Embryonic facial prominence (tissue), 1 donor: ENCODE results near the gene OR6T1.

Experiments
- DNase-seq: peaks from one replicate; pipeline ENCODE4 v3.0.0-alpha.2; 2016; ENCODE audit errors: extremely low spot score

The OR6T1 gene

GRCh38 chr11:123943738-123944137 lies at the start of gene OR6T1:
Gene OR6T1 (minus strand): TSS chr11:123943838. CDS start chr11:123943838, 0 bp downstream.
- no peak for DNase-seq

GRCh38 chr11:123979311-123979710 lies 35.7 kb upstream of the OR6T1 start:
- no peak for DNase-seq

GRCh38 chr11:123977731-123978347 lies 34.2 kb upstream of the OR6T1 start, which contains the start of gene OR10S1:
Gene OR10S1 (minus strand): TSS chr11:123977781. CDS start chr11:123977664, 117 bp downstream.
- DNase-seq = no peak

- DNase-seq = no peak
Measured at GRCh38 chr11:123976770-123977560, 33.3 kb upstream of the OR6T1 start.

- no peak for DNase-seq
Measured at GRCh38 chr11:123973816-123974215, 30.2 kb upstream of the OR6T1 start.

- DNase-seq = no peak
Measured at GRCh38 chr11:123956752-123957151, 13.1 kb upstream of the OR6T1 start.

GRCh38 chr11:123945132-123945531 lies 1.5 kb upstream of the OR6T1 start:
- no peak for DNase-seq

GRCh38 chr11:123942413-123942812 lies 1.2 kb downstream of the OR6T1 start:
- no peak for DNase-seq

- DNase-seq = no peak
Measured at GRCh38 chr11:123939317-123939716, 4.3 kb downstream of the OR6T1 start, which contains the start of gene OR4D5. Gene OR4D5 (plus strand): TSS chr11:123939617. CDS start chr11:123939617, 0 bp downstream.

GRCh38 chr11:123924027-123924426 lies 19.6 kb downstream of the OR6T1 start:
- DNase-seq = no peak

- DNase-seq = no peak
Measured at GRCh38 chr11:123920943-123921342, 22.7 kb downstream of the OR6T1 start.

- no peak for DNase-seq
Measured at GRCh38 chr11:123905826-123906225, 37.8 kb downstream of the OR6T1 start.

GRCh38 chr11:123904932-123905331 lies 38.7 kb downstream of the OR6T1 start:
- DNase-seq = no peak

GRCh38 chr11:123903932-123904331 lies 39.7 kb downstream of the OR6T1 start:
- no peak for DNase-seq

GRCh38 chr11:123901867-123902266 lies 41.8 kb downstream of the OR6T1 start, which contains the start of gene OR8D4:
Gene OR8D4 (plus strand): TSS chr11:123902167. CDS start chr11:123906432, 4,265 bp downstream.
- no peak for DNase-seq

GRCh38 chr11:123899792-123900191 lies 43.8 kb downstream of the OR6T1 start:
- DNase-seq = no peak
